SK-N-MC (cell line): ENCODE measurements around the gene LIN7A.

Experiments
- EZH2 ChIP-seq: fragments of 200-600 bp; sonication (generic); IDR thresholded peaks from one replicate; pipeline ENCODE4 v1.6.1; 2017; ENCODE audit warnings: antibody characterized with exemption
- POLR2AphosphoS5 ChIP-seq: IDR thresholded peaks from 2 replicates; pipeline ENCODE4 v1.6.1; 2012; ENCODE audit warnings: mild to moderate bottlenecking, low read depth, low read length, borderline replicate concordance

GRCh38 chr12:80968326-80968725, 30.6 kb upstream of the LIN7A start:
- no peak for TF ChIP-seq EZH2
- TF ChIP-seq POLR2AphosphoS5: no peak
